Upper lobe of right lung (tissue), 1 donor: ENCODE results near the gene PDE2A. TPM values are rescaled to one million over a fixed set of nuclear protein-coding genes. Genes with fewer than 3 reads are reported as not detected.

Experiments used
- ATAC-seq: fragments of 200-7000 bp; cut with Tn5 transposase; one replicate; pipeline ENCODE4 v1.9.1; 2020; ENCODE audit warnings: mild to moderate bottlenecking, moderate library complexity
- DNase-seq: peaks from one replicate; pipeline ENCODE4 v3.0.0-alpha.2; 2020
- H3K27ac ChIP-seq: fragments of 200-600 bp; one replicate; pipeline ENCODE4 v1.8.0; 2022
- H3K27me3 ChIP-seq: fragments of 200-600 bp; one replicate; pipeline ENCODE4 v1.8.0; 2022; ENCODE audit warnings: mild to moderate bottlenecking
- H3K36me3 ChIP-seq: fragments of 200-600 bp; one replicate; pipeline ENCODE4 v1.8.0; 2022
- H3K4me1 ChIP-seq: fragments of 200-600 bp; one replicate; pipeline ENCODE4 v1.8.0; 2022
- H3K4me3 ChIP-seq: fragments of 200-600 bp; one replicate; pipeline ENCODE4 v1.8.0; 2022; ENCODE audit warnings: mild to moderate bottlenecking
- H3K9me3 ChIP-seq: fragments of 200-600 bp; one replicate; pipeline ENCODE4 v1.8.0; 2022
- intact Hi-C: fragments of 100-400 bp; cut with DNase I; formaldehyde crosslinking; loops from one replicate; pipeline ENCODE4 v1.11.0; 2022
- total RNA-seq: library from RNA; stranded (reverse); fragmentation: NEBNext Ultra II Directional; extraction: Animal tissue kit (Norgen Biotek cat#: 25700); gene quantifications from one replicate; pipeline ENCODE4 v1.2.1, GENCODE V29; 2021
- TF ChIP-seq, protein P1 (sequence below): fragments of 200-600 bp; IDR thresholded peaks from one replicate; pipeline ENCODE4 v1.8.0; 2022; ENCODE audit warnings: antibody characterized with exemption
- donor health status: DM: no; HTN: yes; CAD: no; lungs with severe emphysema.

The PDE2A gene
- total RNA-seq, 1 donor from 2014 or later, result 27.3 TPM

DNA sequence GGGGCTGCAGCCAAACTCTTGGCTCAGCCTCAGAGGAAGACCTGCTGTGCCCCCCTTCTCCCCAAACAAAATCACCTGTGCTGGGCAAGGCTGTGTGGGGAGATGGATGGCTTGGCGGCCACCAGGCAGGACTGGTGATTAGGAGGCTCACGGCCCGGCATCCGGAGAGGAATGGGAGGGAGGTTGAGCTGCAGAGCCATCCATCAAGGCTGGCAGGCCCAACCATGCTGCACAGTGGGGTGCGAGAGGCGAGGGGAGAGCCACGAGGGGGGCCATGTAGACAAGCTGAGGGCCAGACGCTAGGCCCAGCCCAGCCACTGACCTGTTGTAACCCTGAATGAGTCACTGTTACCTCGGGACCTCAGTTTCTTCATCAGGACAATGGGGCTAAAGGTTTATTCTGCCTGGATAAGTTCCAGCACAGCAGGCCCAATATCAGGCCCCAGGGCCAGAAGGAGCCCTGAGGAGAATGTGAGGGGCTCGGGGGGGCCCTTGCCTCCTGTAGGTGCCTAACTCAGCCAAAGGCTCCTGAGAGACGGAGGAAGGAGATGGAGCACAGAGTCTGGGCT is 18.2 kb downstream of the PDE2A start:
- TF ChIP-seq, protein P1, sequence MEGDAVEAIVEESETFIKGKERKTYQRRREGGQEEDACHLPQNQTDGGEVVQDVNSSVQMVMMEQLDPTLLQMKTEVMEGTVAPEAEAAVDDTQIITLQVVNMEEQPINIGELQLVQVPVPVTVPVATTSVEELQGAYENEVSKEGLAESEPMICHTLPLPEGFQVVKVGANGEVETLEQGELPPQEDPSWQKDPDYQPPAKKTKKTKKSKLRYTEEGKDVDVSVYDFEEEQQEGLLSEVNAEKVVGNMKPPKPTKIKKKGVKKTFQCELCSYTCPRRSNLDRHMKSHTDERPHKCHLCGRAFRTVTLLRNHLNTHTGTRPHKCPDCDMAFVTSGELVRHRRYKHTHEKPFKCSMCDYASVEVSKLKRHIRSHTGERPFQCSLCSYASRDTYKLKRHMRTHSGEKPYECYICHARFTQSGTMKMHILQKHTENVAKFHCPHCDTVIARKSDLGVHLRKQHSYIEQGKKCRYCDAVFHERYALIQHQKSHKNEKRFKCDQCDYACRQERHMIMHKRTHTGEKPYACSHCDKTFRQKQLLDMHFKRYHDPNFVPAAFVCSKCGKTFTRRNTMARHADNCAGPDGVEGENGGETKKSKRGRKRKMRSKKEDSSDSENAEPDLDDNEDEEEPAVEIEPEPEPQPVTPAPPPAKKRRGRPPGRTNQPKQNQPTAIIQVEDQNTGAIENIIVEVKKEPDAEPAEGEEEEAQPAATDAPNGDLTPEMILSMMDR, result no peak
- Histone ChIP-seq H3K36me3 (no peaks in the 10 kb centered on the region), H3K27ac (no peak overlapping the region), H3K4me1 (no peaks in the 10 kb centered on the region), H3K27me3 (peaks cover 8% of the 10 kb centered on the region), H3K4me3 (no peak overlapping the region), H3K9me3 (no peaks in the 10 kb centered on the region)
- peak; percentile 4 for ATAC-seq
- DNase-seq, result no peak
- intact Hi-C loops, result no loop called here

DNA sequence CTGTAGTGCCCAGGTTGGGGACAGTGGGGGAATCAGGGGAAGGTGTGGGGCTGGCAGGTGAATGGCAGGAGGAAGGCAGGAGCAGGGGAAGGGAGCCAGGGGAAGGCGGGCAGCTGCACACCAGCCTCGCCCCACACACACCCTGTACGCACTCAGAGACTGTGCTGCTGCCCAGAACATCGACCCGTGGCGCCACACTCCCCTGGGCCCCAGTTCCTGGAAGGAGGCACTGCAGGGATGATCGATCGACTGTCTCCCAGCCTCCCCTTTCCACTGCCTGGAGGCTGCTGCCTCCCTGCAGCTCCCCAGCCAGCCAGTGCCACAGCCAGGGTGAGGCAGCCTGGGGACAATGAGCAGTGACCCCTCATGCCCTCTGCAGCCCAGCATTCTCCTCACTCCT is 19.2 kb downstream of the PDE2A start:
- intact Hi-C loops, result no loop called here
- no peaks in the 10 kb centered on the region for H3K36me3 ChIP-seq
- H3K9me3 ChIP-seq, result no peaks in the 10 kb centered on the region
- peaks cover 4% of the 10 kb centered on the region for H3K27me3 ChIP-seq
- TF ChIP-seq, protein P1, result no peak
- H3K27ac ChIP-seq, result no peak overlapping the region
- DNase-seq, result no peak
- no peaks in the 10 kb centered on the region for H3K4me1 ChIP-seq
- ATAC-seq, result no peak
- no peak overlapping the region for H3K4me3 ChIP-seq

DNA sequence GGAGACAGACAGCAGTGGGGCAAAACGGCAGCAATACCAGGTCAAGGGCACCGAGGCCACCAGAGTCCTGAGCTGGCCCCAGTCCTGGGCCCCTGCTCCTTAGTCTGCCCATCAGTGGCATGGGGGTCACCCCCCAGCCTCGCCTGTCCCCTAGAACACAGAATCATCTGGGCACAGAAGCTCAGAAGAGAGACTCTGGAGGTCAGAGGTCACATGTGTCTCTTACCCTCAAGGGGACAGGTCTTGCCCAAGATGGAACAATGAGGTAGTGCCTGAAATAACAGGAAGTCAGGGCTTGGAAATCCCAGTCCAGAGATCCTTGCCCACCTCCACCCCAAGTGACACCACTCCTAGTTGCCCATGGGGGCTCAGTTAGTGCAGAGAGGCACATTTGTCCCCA is 20.6 kb downstream of the PDE2A start:
- no peaks in the 10 kb centered on the region for H3K9me3 ChIP-seq
- intact Hi-C loops, result loop anchor here (5.0 kb wide), 1 partner anchor 61 kb away; no protein-coding TSS in a partner anchor
- no peak overlapping the region for H3K4me3 ChIP-seq
- H3K27me3 ChIP-seq, result no peaks in the 10 kb centered on the region
- H3K4me1 ChIP-seq, result no peaks in the 10 kb centered on the region
- ATAC-seq (peak; percentile 45), DNase-seq (no peak)
- TF ChIP-seq, protein P1, result no peak
- no peak overlapping the region for H3K27ac ChIP-seq
- H3K36me3 ChIP-seq, result no peaks in the 10 kb centered on the region

DNA sequence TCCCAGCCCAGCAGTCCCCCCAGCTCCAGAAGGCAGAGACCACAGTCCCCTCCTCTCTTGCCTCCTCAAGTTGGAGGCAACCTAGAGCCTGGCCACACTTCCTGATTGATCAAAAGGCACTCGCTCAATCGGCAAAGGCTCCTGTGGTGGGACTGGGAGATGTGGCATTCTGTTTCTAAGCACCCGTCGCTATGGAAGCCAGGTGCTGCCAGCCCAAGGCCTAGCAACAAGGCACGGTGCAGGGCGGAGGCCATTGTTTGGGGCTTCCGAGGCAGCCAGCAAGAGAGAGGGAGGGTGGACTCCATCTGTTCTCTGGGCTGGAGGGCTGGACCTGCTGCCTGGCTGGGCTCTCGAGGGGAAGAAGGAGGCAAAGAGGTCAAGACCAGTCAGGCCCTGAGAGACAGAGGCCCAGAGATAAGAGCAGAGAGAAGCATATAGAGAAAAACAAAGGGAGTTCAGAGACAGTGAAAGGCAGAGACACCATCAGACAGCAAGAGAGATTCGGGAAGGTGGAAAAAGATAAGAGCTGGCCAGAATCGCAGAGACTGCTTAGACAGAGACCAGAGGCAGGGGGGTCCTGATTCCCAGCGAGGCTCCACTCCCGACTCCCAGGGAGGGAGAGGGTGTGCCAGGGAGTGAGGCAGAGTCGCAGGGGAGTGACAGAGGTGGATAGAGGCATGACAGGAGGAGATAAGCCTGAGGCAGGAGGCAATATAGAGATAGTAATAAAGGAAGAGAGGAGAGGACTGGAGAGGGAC is 21.2 kb downstream of the PDE2A start:
- no peak for ATAC-seq
- no peaks in the 10 kb centered on the region for H3K36me3 ChIP-seq
- intact Hi-C loops, result loop anchor here (5.0 kb wide), 1 partner anchor 61 kb away; no protein-coding TSS in a partner anchor
- DNase-seq, result no peak
- no peaks in the 10 kb centered on the region for H3K27me3 ChIP-seq
- no peak overlapping the region for H3K4me3 ChIP-seq
- H3K9me3 ChIP-seq, result no peaks in the 10 kb centered on the region
- no peaks in the 10 kb centered on the region for H3K4me1 ChIP-seq
- H3K27ac ChIP-seq, result no peak overlapping the region
- TF ChIP-seq, protein P1, result no peak

DNA sequence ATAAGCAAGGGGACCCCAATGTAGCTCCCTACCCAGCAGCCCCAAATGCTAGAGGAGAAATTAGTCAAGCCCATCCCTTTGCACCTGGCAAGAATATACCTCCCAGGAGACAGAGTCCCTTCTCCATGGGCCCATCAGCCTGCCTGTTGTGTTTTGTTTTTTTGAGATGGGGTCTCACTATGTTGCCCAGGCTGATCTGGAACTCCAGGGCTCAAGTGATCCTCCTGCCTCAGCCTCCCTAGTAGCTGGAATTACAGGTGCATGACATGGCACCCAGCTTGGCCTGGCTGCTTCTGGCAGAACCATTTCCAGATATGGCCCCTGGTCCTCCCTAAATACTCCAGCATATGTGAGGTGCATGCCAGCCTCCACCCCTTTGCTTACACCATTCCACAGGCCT is 22.1 kb downstream of the PDE2A start:
- H3K27ac ChIP-seq, result no peak overlapping the region
- no peaks in the 10 kb centered on the region for H3K27me3 ChIP-seq
- no peak for DNase-seq
- intact Hi-C loops, result loop anchor here (5.0 kb wide), 1 partner anchor 60 kb away; no protein-coding TSS in a partner anchor
- no peaks in the 10 kb centered on the region for H3K9me3 ChIP-seq
- TF ChIP-seq, protein P1, result no peak
- H3K36me3 ChIP-seq, result no peaks in the 10 kb centered on the region
- no peak for ATAC-seq
- H3K4me3 ChIP-seq, result no peak overlapping the region
- H3K4me1 ChIP-seq, result no peaks in the 10 kb centered on the region
